ENCODE data around the gene VWA2. TPM values are rescaled to one million over a fixed set of nuclear protein-coding genes. Genes with fewer than 3 reads are reported as not detected.

Gene VWA2
- total RNA-seq, 4 donors from 2014 or later: 2.5 to 22.6 TPM; not detected in 2

DNA sequence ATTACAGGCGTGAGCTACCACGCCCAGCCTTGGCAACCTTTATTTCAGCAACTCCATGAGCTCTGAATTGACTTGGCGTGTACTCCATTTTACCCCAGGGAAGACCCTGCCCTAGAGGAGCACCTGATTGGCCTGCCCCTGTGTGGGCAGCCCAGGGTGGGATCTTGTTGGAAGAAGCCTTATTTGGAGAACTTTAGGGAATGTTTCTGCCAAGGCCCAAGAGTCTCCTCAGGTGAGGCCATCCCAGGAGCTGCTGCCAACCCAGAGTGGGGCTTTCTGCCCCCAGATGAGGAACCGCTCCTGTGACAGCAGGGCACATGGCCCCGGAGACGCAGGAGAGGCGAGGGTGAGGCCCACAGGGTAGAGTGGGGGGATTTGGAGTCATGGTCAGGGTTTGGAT, 42.0 kb downstream of the VWA2 start:
- H3K36me3 ChIP-seq: no peaks in the 10 kb centered on the region
- H3K27me3 ChIP-seq: no peaks in the 10 kb centered on the region
- H3K4me3 ChIP-seq: no peak overlapping the region
- no peaks in the 10 kb centered on the region for H3K4me1 ChIP-seq
- DNase-seq: no peak
- intact Hi-C loops (cut with DNase I; ENCODE audit: low total_unique reads): no loop called here
- no peaks in the 10 kb centered on the region for H3K9me3 ChIP-seq
- H3K27ac ChIP-seq: no peak overlapping the region
- no peak for TF ChIP-seq POLR2A (IDR thresholded peaks at IDR 0.05)
- TF ChIP-seq, protein P1, sequence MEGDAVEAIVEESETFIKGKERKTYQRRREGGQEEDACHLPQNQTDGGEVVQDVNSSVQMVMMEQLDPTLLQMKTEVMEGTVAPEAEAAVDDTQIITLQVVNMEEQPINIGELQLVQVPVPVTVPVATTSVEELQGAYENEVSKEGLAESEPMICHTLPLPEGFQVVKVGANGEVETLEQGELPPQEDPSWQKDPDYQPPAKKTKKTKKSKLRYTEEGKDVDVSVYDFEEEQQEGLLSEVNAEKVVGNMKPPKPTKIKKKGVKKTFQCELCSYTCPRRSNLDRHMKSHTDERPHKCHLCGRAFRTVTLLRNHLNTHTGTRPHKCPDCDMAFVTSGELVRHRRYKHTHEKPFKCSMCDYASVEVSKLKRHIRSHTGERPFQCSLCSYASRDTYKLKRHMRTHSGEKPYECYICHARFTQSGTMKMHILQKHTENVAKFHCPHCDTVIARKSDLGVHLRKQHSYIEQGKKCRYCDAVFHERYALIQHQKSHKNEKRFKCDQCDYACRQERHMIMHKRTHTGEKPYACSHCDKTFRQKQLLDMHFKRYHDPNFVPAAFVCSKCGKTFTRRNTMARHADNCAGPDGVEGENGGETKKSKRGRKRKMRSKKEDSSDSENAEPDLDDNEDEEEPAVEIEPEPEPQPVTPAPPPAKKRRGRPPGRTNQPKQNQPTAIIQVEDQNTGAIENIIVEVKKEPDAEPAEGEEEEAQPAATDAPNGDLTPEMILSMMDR (IDR thresholded peaks at IDR 0.05): no peak

DNA sequence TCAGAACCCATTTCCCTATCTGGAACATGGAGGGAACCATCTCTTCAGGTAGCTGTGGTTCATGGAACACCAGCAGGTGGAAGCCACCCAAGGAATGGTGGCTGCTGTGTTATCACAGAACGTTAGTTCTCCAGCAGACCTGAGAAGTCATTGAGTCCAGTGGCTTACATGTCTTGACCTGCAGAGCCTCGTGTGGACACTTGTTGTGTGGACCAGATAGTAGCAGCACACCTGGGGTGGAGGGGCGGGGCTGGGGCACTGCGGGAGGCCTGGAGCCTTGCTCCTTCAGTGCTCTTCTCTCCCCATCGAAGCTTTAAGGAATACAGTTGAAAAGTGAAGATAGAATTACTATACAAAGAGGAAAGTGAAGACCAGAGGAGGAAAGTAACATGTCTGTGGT, 42.4 kb downstream of the VWA2 start:
- intact Hi-C loops (cut with DNase I; ENCODE audit: low total_unique reads): no loop called here
- Histone ChIP-seq H3K27ac (no peak overlapping the region), H3K9me3 (no peaks in the 10 kb centered on the region), H3K4me1 (no peaks in the 10 kb centered on the region), H3K36me3 (no peaks in the 10 kb centered on the region), H3K4me3 (no peak overlapping the region), H3K27me3 (no peaks in the 10 kb centered on the region)
- DNase-seq: no peak
- TF ChIP-seq, protein P1 (IDR thresholded peaks at IDR 0.05): no peak
- no peak for TF ChIP-seq POLR2A (IDR thresholded peaks at IDR 0.05)

DNA sequence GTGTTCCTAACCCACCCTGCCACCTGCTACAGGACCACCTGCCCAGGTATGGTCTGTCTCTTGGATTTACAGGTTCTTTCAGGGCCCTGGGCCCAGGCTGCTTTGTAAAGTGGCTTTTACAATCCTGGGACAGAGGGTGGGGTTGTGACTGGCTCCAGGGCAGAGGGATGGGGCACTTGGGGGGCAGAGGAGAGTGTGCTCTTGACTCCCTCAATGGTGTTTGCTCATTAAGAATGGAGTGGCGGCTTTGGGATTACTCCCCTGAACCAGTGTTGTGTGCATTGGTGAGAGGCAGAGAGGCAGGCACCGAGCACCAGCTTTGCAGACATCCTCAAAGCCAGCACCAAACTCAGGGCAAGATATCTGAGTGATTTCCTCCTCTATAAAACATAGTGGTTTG, 43.5 kb downstream of the VWA2 start:
- no peaks in the 10 kb centered on the region for H3K27me3 ChIP-seq
- intact Hi-C loops (cut with DNase I; ENCODE audit: low total_unique reads): no loop called here
- H3K4me1 ChIP-seq: no peaks in the 10 kb centered on the region
- TF ChIP-seq, protein P1 (IDR thresholded peaks at IDR 0.05): no peak
- no peak for TF ChIP-seq POLR2A (IDR thresholded peaks at IDR 0.05)
- H3K9me3 ChIP-seq: no peaks in the 10 kb centered on the region
- no peaks in the 10 kb centered on the region for H3K36me3 ChIP-seq
- no peak for DNase-seq
- H3K4me3 ChIP-seq: no peak overlapping the region
- no peak overlapping the region for H3K27ac ChIP-seq

DNA sequence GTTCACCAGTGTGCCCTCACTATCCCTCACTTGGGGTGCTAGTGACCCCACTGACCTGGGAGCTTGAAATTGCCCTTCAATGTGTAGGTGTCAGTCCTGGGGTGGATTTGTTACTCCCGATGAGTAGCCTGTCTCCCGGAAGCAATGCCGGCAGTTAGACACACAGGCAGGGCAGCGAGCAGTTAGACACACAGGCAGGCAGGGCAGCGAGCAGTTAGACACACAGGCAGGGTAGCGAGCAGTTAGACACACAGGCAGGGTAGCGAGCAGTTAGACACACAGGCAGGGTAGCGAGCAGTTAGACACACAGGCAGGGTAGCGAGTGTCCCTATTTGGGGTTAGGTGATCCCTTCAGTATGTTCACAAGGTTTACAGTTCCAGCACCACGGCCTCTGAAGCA, 44.0 kb downstream of the VWA2 start:
- intact Hi-C loops (cut with DNase I; ENCODE audit: low total_unique reads): no loop called here
- TF ChIP-seq, protein P1 (IDR thresholded peaks at IDR 0.05): no peak
- TF ChIP-seq POLR2A (IDR thresholded peaks at IDR 0.05): no peak
- DNase-seq: no peak
- no peak overlapping the region for H3K4me3 ChIP-seq
- no peaks in the 10 kb centered on the region for H3K27me3 ChIP-seq
- no peaks in the 10 kb centered on the region for H3K9me3 ChIP-seq
- no peaks in the 10 kb centered on the region for H3K4me1 ChIP-seq
- no peak overlapping the region for H3K27ac ChIP-seq
- H3K36me3 ChIP-seq: no peaks in the 10 kb centered on the region

DNA sequence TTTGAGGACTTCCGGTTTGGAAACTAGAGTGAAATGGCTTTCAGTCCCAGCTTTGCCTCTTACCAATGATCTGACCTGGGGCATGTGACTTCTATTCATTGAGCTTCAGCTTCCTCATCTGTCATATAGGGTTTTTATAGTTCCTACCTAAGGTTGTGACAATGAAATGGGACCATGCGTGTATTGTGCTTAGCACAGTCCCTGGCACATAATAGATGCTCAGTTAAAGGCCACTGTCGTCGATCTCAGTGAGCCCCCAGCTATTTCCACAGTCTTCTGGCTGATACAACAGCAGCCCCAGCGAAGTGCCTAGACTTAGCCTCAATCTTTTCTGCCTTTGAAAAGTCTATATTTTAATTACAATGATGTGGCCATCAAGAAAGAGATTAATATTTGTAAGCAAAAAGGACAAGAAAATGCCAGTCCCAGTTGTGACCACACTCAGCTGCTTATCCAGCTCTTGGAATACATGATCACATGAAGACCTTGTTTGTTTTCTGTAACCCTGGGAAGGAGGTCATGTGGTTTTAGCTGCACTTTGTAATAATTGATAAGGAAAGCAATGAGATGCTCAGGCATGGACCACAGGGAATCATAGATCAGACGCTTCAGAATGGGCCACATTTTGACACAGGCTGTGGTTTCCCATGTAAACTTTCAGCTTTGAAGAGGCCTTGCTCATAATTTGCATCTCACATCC, 44.6 kb downstream of the VWA2 start:
- Histone ChIP-seq H3K36me3 (no peaks in the 10 kb centered on the region), H3K9me3 (no peaks in the 10 kb centered on the region), H3K4me3 (no peak overlapping the region), H3K4me1 (no peaks in the 10 kb centered on the region), H3K27me3 (no peaks in the 10 kb centered on the region), H3K27ac (no peak overlapping the region)
- intact Hi-C loops (cut with DNase I; ENCODE audit: low total_unique reads): no loop called here
- TF ChIP-seq, protein P1 (IDR thresholded peaks at IDR 0.05): no peak
- TF ChIP-seq POLR2A (IDR thresholded peaks at IDR 0.05): no peak
- DNase-seq: no peak

Measured in uterus (tissue), 4 donors.